ENCODE data around the gene GNA14. TPM values are rescaled to one million over a fixed set of nuclear protein-coding genes. Genes with fewer than 3 reads are reported as not detected.
A peak's percentile ranks its signal among the peaks of the same experiment; 100 is the strongest.

Gene GNA14
- total and polyA plus RNA-seq, 12 donors, result 1.7 to 11.9 (median 2.9) TPM

GRCh38 chr9:77663754-77664153 lies 15.6 kb upstream of the GNA14 start:
- peak in 2 of 7 donors; percentile 7 to 22 for DNase-seq
- Histone ChIP-seq H3K27ac (no peak overlapping the region), H3K9me3 (replicated peaks in 1 of 3) (peaks cover 0 to 5% (median 0%) of the 10 kb centered on the region in 3 donors), H3K36me3 (replicated peaks in 1 of 2) (no peaks in the 10 kb centered on the region), H3K4me3 (no peak overlapping the region), H3K27me3 (no peaks in the 10 kb centered on the region), H3K4me1 (replicated peaks in 1 of 2) (no peaks in the 10 kb centered on the region)
- intact Hi-C loops (cut with DNase I), result no loop called here
- WGBS, 4 donors, result 34 to 42% (median 37%) methylated on average over 5 of the region's 5 CpGs
- TF ChIP-seq POLR2A (IDR thresholded peaks at IDR 0.05) (no peak), CTCF (IDR thresholded peaks at IDR 0.05) (no peak)

- Histone ChIP-seq H3K27me3 (no peaks in the 10 kb centered on the region), H3K36me3 (replicated peaks in 1 of 2) (no peaks in the 10 kb centered on the region), H3K9me3 (replicated peaks in 1 of 3) (peaks cover 0 to 5% (median 0%) of the 10 kb centered on the region in 3 donors), H3K4me1 (replicated peaks in 1 of 2) (no peaks in the 10 kb centered on the region), H3K27ac (no peak overlapping the region), H3K4me3 (no peak overlapping the region)
- no peak for DNase-seq
- TF ChIP-seq POLR2A (IDR thresholded peaks at IDR 0.05), result no peak
- TF ChIP-seq CTCF (IDR thresholded peaks at IDR 0.05), result no peak
- intact Hi-C loops (cut with DNase I), result no loop called here
- WGBS, 4 donors, result 80 to 85% (median 82%) methylated on average over 7 of the region's 7 CpGs
Observed at GRCh38 chr9:77661566-77662085, 13.5 kb upstream of the GNA14 start.

- intact Hi-C loops (cut with DNase I), result no loop called here
- WGBS, 4 donors, result 91 to 97% (median 93%) methylated on average over 5 of the region's 5 CpGs
Observed at GRCh38 chr9:77659926-77660325, 11.8 kb upstream of the GNA14 start.

GRCh38 chr9:77651203-77651602 lies 3.1 kb upstream of the GNA14 start:
- Histone ChIP-seq H3K27me3 (peaks cover 12% of the 10 kb centered on the region), H3K9me3 (replicated peaks in 1 of 3) (no peaks in the 10 kb centered on the region), H3K36me3 (replicated peaks in 1 of 2) (no peaks in the 10 kb centered on the region), H3K4me3 (no peak overlapping the region), H3K27ac (no peak overlapping the region), H3K4me1 (replicated peaks in 1 of 2) (peaks cover 0 to 11% of the 10 kb centered on the region in 2 donors)
- 85 to 95% (median 91%) methylated on average over 3 of the region's 3 CpGs for WGBS, 4 donors
- intact Hi-C loops (cut with DNase I), result no loop called here
- TF ChIP-seq CTCF (IDR thresholded peaks at IDR 0.05) (no peak), POLR2A (IDR thresholded peaks at IDR 0.05) (no peak)
- DNase-seq, result no peak

More at GRCh38 chr9:77659926-77660325, 11.8 kb upstream of the GNA14 start:
- Histone ChIP-seq H3K4me1 (replicated peaks in 1 of 2) (no peaks in the 10 kb centered on the region), H3K9me3 (replicated peaks in 1 of 3) (peaks cover 0 to 5% (median 0%) of the 10 kb centered on the region in 3 donors), H3K36me3 (replicated peaks in 1 of 2) (no peaks in the 10 kb centered on the region), H3K27me3 (no peaks in the 10 kb centered on the region), H3K4me3 (no peak overlapping the region), H3K27ac (no peak overlapping the region)
- no peak for TF ChIP-seq POLR2A (IDR thresholded peaks at IDR 0.05)
- TF ChIP-seq CTCF (IDR thresholded peaks at IDR 0.05), result no peak
- DNase-seq, result no peak
